ENCODE measurements around the gene RAD54L.

- TF ChIP-seq GABPA (IDR thresholded peaks at IDR 0.05; ENCODE audit: low read depth) (no peak), TCF12 (IDR thresholded peaks at IDR 0.05) (no peak), EZH2phosphoT487 (IDR thresholded peaks at IDR 0.05; ENCODE audit: borderline replicate concordance, low read depth) (no peak), EP300 (IDR thresholded peaks at IDR 0.05; ENCODE audit: borderline replicate concordance in 1 of 2, low read depth in 1 of 2, low read length in 1 of 2) (no peak), JUND (IDR thresholded peaks at IDR 0.05) (no peak), RFX5 (IDR thresholded peaks at IDR 0.05; ENCODE audit: low read length) (no peak), POLR2AphosphoS5 (IDR thresholded peaks at IDR 0.05; ENCODE audit: low read depth, low read length) (no peak)
- TF ChIP-seq, protein P1, sequence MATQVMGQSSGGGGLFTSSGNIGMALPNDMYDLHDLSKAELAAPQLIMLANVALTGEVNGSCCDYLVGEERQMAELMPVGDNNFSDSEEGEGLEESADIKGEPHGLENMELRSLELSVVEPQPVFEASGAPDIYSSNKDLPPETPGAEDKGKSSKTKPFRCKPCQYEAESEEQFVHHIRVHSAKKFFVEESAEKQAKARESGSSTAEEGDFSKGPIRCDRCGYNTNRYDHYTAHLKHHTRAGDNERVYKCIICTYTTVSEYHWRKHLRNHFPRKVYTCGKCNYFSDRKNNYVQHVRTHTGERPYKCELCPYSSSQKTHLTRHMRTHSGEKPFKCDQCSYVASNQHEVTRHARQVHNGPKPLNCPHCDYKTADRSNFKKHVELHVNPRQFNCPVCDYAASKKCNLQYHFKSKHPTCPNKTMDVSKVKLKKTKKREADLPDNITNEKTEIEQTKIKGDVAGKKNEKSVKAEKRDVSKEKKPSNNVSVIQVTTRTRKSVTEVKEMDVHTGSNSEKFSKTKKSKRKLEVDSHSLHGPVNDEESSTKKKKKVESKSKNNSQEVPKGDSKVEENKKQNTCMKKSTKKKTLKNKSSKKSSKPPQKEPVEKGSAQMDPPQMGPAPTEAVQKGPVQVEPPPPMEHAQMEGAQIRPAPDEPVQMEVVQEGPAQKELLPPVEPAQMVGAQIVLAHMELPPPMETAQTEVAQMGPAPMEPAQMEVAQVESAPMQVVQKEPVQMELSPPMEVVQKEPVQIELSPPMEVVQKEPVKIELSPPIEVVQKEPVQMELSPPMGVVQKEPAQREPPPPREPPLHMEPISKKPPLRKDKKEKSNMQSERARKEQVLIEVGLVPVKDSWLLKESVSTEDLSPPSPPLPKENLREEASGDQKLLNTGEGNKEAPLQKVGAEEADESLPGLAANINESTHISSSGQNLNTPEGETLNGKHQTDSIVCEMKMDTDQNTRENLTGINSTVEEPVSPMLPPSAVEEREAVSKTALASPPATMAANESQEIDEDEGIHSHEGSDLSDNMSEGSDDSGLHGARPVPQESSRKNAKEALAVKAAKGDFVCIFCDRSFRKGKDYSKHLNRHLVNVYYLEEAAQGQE (IDR thresholded peaks at IDR 0.05; ENCODE audit: low read depth, low read length) = no peak
- TF ChIP-seq, protein P2, sequence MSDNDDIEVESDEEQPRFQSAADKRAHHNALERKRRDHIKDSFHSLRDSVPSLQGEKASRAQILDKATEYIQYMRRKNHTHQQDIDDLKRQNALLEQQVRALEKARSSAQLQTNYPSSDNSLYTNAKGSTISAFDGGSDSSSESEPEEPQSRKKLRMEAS (IDR thresholded peaks at IDR 0.05; ENCODE audit: low read depth) = no peak
- TF ChIP-seq, protein P3, sequence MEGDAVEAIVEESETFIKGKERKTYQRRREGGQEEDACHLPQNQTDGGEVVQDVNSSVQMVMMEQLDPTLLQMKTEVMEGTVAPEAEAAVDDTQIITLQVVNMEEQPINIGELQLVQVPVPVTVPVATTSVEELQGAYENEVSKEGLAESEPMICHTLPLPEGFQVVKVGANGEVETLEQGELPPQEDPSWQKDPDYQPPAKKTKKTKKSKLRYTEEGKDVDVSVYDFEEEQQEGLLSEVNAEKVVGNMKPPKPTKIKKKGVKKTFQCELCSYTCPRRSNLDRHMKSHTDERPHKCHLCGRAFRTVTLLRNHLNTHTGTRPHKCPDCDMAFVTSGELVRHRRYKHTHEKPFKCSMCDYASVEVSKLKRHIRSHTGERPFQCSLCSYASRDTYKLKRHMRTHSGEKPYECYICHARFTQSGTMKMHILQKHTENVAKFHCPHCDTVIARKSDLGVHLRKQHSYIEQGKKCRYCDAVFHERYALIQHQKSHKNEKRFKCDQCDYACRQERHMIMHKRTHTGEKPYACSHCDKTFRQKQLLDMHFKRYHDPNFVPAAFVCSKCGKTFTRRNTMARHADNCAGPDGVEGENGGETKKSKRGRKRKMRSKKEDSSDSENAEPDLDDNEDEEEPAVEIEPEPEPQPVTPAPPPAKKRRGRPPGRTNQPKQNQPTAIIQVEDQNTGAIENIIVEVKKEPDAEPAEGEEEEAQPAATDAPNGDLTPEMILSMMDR (IDR thresholded peaks at IDR 0.05) = no peak
- TF ChIP-seq, protein P4, sequence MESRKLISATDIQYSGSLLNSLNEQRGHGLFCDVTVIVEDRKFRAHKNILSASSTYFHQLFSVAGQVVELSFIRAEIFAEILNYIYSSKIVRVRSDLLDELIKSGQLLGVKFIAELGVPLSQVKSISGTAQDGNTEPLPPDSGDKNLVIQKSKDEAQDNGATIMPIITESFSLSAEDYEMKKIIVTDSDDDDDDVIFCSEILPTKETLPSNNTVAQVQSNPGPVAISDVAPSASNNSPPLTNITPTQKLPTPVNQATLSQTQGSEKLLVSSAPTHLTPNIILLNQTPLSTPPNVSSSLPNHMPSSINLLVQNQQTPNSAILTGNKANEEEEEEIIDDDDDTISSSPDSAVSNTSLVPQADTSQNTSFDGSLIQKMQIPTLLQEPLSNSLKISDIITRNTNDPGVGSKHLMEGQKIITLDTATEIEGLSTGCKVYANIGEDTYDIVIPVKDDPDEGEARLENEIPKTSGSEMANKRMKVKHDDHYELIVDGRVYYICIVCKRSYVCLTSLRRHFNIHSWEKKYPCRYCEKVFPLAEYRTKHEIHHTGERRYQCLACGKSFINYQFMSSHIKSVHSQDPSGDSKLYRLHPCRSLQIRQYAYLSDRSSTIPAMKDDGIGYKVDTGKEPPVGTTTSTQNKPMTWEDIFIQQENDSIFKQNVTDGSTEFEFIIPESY (IDR thresholded peaks at IDR 0.05; ENCODE audit: borderline replicate concordance, low read depth) = no peak
- TF ChIP-seq, protein P5, sequence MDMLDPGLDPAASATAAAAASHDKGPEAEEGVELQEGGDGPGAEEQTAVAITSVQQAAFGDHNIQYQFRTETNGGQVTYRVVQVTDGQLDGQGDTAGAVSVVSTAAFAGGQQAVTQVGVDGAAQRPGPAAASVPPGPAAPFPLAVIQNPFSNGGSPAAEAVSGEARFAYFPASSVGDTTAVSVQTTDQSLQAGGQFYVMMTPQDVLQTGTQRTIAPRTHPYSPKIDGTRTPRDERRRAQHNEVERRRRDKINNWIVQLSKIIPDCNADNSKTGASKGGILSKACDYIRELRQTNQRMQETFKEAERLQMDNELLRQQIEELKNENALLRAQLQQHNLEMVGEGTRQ (IDR thresholded peaks at IDR 0.05; ENCODE audit: borderline replicate concordance, low read depth, low read length) = no peak
Observed at GRCh38 chr1:46298387-46298786, 50.8 kb downstream of the RAD54L start.
